Osteocyte (in vitro differentiated cells): Measurements from ENCODE around the gene METTL1. TPM values are rescaled to one million over a fixed set of nuclear protein-coding genes. Genes with fewer than 3 reads are reported as not detected.

Experiments
- DNase-seq: peaks from one replicate; pipeline ENCODE4 v3.0.0; 2021; ENCODE audit warnings: mixed read lengths; ENCODE audit not compliant: unreplicated experiment; ENCODE audit errors: extremely low spot score
- H3K27ac Mint-ChIP-seq: one replicate; pipeline ENCODE4 v1.8.0; 2021; ENCODE audit warnings: mild to moderate bottlenecking, mixed read lengths; ENCODE audit not compliant: unreplicated experiment
- H3K27me3 Mint-ChIP-seq: one replicate; pipeline ENCODE4 v1.8.0; 2021; ENCODE audit warnings: mixed read lengths; ENCODE audit not compliant: unreplicated experiment
- H3K36me3 Mint-ChIP-seq: one replicate; pipeline ENCODE4 v1.8.0; 2021; ENCODE audit warnings: mixed read lengths; ENCODE audit not compliant: unreplicated experiment
- H3K4me1 Mint-ChIP-seq: one replicate; pipeline ENCODE4 v1.8.0; 2021; ENCODE audit warnings: mixed read lengths; ENCODE audit not compliant: unreplicated experiment
- H3K4me3 Mint-ChIP-seq: one replicate; pipeline ENCODE4 v1.8.0; 2021; ENCODE audit warnings: mild to moderate bottlenecking, moderate library complexity, mixed read lengths; ENCODE audit not compliant: unreplicated experiment
- H3K9me3 Mint-ChIP-seq: one replicate; pipeline ENCODE4 v1.8.0; 2021; ENCODE audit warnings: mixed read lengths; ENCODE audit not compliant: unreplicated experiment
- total RNA-seq: library from RNA; stranded (reverse); gene quantifications from 2 replicates; pipeline ENCODE4 v1.2.1, GENCODE V29; 2021
- TF ChIP-seq, protein P1 (sequence below): fragments of 200-600 bp; sonication (generic); IDR thresholded peaks from 2 replicates; pipeline ENCODE4 v1.5.0; 2021; ENCODE audit warnings: antibody characterized with exemption, mild to moderate bottlenecking, moderate library complexity

The METTL1 gene
- total RNA-seq, 1 donor from 2014 or later: 23.9 TPM

DNA sequence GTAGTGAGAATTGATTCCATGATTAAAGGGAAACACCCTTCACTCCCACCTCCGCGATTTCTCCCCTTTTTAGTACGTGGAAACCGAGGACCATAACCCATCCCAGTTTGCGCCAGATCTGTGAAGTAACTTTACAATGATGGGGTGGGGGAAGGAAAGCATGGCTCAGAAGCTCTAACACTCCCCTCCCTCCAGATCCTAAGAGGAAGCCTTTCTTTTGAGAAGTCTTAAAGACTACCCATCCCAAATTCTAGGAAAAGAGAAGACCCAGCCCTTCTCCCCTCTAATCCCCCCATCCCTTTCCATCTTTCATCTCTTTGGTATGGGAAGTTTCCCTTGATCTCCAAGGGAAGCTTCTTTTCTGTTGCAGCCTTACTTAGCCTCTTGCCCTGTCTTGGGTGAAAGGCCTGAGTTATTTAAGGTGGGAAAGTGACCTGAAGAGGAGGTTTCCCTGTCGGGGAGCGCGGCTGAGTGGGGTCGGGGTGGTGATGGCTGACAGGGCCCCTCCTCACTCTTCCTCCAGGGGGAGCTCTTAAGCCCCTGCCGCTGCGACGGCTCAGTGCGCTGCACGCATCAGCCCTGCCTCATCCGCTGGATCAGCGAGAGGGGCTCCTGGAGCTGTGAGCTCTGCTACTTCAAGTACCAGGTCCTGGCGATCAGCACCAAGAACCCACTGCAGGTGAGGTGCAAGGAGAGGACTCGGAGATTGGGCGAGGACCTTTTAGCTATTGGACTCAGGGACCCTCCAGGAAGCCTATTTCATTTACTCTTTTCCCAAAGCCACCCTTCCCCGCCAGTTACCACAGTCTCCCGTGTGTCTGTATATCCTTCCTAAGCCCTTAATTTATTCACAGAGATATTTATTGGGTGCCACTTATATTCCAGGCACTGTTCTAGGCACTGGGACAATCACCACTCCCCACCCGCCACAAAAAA is 15.2 kb downstream of the METTL1 start:
- no peaks in the 10 kb centered on the region for H3K27me3 Mint-ChIP-seq
- H3K4me3 Mint-ChIP-seq: peak overlapping the region; percentile 75
- H3K27ac Mint-ChIP-seq: peak overlapping the region; percentile 61
- TF ChIP-seq, protein P1, sequence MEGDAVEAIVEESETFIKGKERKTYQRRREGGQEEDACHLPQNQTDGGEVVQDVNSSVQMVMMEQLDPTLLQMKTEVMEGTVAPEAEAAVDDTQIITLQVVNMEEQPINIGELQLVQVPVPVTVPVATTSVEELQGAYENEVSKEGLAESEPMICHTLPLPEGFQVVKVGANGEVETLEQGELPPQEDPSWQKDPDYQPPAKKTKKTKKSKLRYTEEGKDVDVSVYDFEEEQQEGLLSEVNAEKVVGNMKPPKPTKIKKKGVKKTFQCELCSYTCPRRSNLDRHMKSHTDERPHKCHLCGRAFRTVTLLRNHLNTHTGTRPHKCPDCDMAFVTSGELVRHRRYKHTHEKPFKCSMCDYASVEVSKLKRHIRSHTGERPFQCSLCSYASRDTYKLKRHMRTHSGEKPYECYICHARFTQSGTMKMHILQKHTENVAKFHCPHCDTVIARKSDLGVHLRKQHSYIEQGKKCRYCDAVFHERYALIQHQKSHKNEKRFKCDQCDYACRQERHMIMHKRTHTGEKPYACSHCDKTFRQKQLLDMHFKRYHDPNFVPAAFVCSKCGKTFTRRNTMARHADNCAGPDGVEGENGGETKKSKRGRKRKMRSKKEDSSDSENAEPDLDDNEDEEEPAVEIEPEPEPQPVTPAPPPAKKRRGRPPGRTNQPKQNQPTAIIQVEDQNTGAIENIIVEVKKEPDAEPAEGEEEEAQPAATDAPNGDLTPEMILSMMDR: peak; percentile 77
- no peaks in the 10 kb centered on the region for H3K9me3 Mint-ChIP-seq
- H3K4me1 Mint-ChIP-seq: peaks cover 27% of the 10 kb centered on the region
- H3K36me3 Mint-ChIP-seq: peaks cover 11% of the 10 kb centered on the region
- no peak for DNase-seq

DNA sequence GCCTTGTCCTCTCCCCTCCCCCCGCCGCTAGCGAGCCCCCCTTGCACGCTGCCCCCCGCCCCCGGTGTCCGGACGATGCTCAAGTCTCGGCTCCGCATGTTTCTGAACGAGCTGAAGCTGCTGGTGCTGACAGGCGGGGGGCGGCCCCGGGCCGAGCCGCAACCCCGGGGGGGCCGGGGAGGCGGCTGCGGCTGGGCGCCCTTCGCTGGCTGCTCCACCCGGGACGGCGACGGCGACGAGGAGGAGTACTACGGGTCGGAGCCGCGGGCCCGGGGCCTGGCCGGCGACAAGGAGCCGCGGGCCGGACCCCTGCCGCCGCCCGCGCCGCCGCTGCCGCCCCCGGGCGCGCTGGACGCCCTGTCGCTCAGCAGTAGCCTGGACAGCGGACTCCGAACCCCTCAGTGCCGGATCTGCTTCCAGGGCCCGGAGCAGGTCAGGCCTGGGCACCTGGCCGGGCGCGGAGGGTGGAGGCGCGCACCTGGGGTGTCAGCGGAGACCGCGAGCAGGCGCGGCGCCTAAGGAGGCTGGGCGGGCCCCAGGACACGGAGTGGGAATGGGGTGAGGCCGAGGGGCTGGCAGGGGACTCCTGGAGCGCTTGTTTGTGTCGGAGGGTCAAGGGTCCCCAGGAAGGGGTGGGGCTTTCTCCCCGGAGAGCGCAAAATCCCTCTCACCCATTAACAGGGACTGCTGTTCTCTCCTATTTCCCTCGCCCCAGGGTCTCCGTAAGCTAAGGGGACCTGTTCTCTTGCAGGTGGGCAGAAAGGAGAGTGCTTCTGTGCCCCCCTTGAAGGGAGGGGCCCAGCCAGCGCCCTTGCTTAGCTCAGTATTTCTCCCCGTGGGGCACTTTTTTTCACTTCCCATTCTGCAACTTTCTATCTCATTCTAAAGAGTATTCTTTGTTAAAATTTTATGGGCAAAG is 16.2 kb downstream of the METTL1 start:
- peaks cover 36% of the 10 kb centered on the region for H3K4me1 Mint-ChIP-seq
- TF ChIP-seq, protein P1: no peak
- H3K9me3 Mint-ChIP-seq: no peaks in the 10 kb centered on the region
- no peaks in the 10 kb centered on the region for H3K27me3 Mint-ChIP-seq
- H3K36me3 Mint-ChIP-seq: peaks cover 14% of the 10 kb centered on the region
- H3K27ac Mint-ChIP-seq: peak overlapping the region; percentile 48
- peak overlapping the region; percentile 75 for H3K4me3 Mint-ChIP-seq
- DNase-seq: no peak

DNA sequence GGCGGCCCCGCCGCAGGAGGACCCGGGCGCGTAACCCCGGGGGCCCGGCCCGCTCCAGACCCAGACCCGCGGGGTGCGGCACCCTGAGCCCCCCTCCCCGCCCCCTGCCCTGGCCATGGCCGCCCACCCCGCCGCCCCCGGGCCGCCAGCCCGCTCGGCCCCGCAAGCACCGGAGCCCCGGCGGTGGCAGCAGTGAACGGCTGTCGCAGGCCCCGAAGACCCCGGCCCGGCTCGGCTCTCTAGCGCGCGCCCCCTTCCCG is 16.8 kb downstream of the METTL1 start:
- no peak overlapping the region for H3K4me3 Mint-ChIP-seq
- no peak overlapping the region for H3K27ac Mint-ChIP-seq
- DNase-seq: no peak
- TF ChIP-seq, protein P1: no peak
- peaks cover 20% of the 10 kb centered on the region for H3K36me3 Mint-ChIP-seq
- no peaks in the 10 kb centered on the region for H3K9me3 Mint-ChIP-seq
- no peaks in the 10 kb centered on the region for H3K27me3 Mint-ChIP-seq
- peaks cover 41% of the 10 kb centered on the region for H3K4me1 Mint-ChIP-seq

DNA sequence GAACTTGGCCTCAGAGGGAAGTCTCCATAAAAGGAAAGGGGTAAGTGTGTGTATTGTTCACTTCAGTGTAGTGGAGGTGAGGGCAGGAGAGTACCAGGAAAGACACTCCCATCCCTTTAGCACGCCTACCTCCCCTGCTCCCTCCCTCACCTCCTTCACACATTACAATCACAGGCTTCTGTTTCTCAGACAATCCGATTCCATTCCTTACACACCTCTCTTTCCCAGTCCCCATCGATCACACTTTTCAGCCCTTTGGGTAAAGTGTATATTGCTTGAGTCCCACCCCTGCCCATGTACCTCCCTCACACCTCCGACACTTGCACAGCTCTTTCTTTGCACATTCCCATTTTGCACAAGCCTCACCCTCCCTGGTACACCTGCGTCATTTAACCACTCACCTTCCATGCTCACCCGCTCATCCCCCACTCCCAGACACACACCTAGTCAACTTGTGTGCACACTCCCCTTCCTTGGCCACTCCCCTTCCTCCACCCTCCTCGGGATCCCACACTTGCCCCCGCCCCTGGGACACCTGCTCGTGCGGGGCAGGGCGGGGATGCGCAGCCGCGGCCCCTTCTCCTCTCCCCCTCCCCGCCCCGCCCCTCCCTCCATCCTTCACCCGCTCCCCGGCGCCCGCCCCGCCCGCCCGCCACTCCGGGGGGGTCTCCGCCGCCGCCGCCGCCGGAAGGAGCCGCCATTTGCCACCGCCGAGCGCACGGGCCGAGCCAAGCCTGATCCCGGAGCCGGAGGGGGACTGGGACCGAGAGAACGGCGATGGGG is 17.3 kb downstream of the METTL1 start, which contains the start of gene MARCHF9:
TSS of gene MARCHF9 (plus strand) at position 693 of the 783 bp plus-strand sequence. CDS start 426 bp downstream, outside the sequence.
- no peak for DNase-seq
- peaks cover 41% of the 10 kb centered on the region for H3K4me1 Mint-ChIP-seq
- H3K4me3 Mint-ChIP-seq: peak within 1 kb of the TSS; percentile 88
- peaks cover 21% of the 10 kb centered on the region for H3K36me3 Mint-ChIP-seq
- H3K27me3 Mint-ChIP-seq: no peaks in the 10 kb centered on the region
- TF ChIP-seq, protein P1: no peak
- H3K9me3 Mint-ChIP-seq: no peaks in the 10 kb centered on the region
- peak within 1 kb of the TSS; percentile 68 for H3K27ac Mint-ChIP-seq
